GM12801 (cell line): ENCODE results near the gene RHNO1.

ENCODE experiments used
- TF ChIP-seq, protein P1 (sequence below): IDR thresholded peaks from one replicate; pipeline ENCODE4 v1.5.1; 2011; ENCODE audit warnings: control low read depth; ENCODE audit not compliant: insufficient read length; ENCODE audit errors: extremely low read depth

RHNO1 gene

DNA sequence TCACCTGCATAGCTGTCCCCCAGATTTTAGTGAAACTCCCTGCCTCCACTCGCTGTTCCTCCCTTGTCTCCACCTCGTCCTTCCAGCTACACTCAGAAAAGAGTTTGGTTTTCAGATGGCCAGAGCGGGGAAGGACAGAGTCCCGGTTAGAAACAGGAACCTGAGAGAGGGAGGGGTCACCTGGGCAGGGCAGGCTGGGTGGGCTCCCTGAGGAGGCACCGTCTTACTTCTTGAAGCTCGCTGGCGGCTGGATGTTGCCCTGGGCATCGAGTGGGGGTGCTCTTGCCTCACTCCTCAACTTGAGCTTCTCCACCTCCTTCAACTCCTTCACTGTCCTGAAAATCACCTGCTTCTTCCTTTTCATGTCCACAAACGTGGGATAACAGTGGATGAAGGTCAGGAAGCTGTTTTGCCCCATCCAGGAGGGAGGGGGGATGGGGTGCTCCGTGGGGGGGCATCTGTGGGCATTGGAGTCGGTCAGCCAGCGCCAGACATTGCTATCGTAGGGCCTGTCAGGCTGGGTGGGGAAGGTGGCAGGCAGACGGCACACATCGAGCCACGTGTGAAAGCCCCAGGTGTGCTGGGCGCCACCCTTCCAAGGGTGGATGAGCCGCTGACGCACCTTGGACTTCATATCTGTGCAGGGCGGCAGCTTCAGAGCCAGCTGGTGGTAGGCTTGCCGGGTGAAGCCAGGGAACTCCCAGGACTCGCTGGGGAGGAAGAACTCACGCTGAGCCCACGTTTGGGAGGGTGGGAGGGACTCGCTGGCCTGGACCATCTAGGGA is 22.2 kb upstream of the RHNO1 start:
- TF ChIP-seq, protein P1, sequence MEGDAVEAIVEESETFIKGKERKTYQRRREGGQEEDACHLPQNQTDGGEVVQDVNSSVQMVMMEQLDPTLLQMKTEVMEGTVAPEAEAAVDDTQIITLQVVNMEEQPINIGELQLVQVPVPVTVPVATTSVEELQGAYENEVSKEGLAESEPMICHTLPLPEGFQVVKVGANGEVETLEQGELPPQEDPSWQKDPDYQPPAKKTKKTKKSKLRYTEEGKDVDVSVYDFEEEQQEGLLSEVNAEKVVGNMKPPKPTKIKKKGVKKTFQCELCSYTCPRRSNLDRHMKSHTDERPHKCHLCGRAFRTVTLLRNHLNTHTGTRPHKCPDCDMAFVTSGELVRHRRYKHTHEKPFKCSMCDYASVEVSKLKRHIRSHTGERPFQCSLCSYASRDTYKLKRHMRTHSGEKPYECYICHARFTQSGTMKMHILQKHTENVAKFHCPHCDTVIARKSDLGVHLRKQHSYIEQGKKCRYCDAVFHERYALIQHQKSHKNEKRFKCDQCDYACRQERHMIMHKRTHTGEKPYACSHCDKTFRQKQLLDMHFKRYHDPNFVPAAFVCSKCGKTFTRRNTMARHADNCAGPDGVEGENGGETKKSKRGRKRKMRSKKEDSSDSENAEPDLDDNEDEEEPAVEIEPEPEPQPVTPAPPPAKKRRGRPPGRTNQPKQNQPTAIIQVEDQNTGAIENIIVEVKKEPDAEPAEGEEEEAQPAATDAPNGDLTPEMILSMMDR = no peak

DNA sequence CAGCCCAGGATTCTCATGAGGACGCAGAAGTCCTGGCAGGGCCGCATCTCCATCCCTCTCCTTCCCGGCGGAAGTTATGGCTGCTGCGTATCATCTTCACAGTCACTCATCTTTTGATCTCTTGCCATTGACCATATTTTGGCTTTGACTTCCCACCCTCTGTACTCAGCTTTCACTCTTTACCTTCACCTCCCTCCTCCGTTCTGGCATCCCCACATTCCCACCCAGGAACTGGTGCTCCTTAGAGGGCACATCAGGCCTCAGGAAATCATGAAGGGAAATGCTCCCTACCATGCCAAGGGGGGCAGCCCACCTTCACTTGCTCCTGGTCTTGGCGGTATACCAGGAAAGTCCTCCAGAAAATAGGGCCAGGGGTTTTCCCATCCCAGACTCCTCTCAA is 21.5 kb upstream of the RHNO1 start:
- TF ChIP-seq, protein P1 = no peak

DNA sequence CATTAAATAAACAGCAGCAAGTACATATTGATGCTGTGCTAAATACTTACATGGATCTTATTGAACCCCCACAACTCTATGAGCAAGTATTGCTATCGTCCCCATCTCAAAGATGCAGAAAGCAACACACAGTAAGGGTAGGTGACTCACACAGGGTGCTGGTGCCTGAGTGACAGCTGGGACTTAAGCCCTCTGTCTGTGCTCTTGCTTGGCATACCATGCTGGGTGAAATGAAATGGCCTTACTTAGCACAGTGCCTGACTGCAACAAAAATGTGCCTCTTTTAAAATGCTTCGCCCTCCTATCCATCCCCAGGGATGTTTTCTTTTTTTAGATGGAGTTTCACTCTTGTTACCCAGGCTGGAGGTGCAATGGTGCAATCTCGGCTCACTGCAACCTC is 21.0 kb upstream of the RHNO1 start:
- TF ChIP-seq, protein P1 = no peak

DNA sequence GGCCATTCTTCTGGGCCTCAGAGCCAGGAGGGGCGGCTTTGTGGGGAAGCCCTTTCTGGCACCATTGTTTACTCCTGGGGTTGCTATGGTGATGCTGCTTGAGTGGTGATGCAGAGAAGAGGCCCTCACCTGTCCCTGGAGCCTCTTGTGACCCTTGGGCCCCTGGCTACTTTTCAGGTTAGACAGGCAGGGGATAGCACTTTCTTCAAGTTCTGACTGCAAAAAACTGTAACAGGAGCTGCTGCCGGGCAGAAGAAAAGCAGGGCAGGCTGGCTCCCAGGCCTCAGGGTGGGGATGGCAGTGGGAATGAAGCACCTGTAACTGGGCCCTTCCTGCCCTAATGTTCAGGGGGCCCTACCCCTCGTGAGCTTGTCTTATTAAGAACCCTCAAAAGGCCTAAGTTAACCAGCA is 20.0 kb upstream of the RHNO1 start, which contains the start of gene TEX52:
TSS of gene TEX52 (minus strand) at position 19 of the 411 bp plus-strand sequence. CDS start at position 6, 13 bp downstream.
- TF ChIP-seq, protein P1 = no peak

DNA sequence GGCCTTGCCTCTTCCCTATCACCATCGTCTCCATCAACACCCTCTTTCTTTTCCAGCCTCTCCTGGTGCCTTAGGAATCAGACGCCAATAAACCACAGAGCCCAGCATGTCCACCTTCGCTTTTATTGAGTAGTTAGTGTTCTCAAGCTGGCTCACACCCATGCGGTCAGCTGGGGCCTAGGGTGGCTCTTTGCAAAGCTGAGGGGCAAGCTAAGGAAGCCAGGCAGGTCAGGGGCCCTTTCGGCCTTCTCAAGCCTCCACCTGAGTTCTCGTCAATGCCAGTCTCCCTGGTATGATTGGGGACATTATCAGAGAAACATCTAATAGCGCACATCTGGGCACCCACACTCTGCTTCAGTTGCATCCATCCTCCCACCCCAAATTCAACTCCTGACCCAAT is 19.4 kb upstream of the RHNO1 start:
- TF ChIP-seq, protein P1 = no peak

DNA sequence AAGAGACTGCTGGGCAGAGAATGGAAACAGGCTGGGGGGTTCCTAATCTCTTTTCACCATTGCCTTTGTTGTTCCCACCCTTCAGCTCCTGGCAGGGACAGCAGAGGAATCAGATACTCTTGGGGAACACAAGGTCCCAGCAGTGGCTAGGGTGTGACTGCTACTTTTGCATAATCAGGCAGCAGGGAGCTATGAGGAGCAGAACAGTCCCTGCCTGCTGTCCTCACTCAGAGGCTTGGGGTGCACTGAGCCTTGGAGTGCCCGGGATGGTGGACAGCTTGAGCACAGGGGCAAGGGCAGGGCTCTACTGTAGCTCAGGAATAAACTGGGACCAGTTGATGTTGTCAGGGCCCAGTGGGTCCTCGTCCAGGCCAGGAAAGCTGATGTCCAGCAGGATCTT is 18.7 kb upstream of the RHNO1 start:
- TF ChIP-seq, protein P1 = no peak

DNA sequence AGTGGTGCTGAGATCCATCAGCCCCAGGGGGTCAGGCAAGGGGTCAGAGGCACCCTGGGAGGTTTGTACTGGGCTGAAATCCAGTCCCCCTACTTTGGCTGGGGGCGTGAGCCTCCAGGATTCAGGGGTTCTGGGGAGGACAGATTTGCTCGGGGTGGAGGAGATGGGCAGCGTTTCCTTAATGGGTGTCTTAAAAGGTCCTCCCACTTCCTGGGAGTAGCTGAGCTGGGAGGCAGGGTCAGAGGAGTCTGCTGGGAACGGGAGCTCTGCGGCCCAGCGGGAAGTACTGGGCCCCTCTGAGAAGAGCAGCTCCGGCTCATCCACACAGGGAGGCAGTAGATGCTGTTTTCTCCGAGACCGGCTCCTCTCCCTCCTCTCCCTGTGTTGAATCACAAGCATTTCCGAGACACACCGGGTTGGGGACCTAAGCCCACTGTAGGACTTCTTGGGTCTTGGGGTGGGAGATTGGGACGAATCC is 18.0 kb upstream of the RHNO1 start:
- TF ChIP-seq, protein P1 = no peak
